NOMO-1 (cell line): ENCODE measurements around the gene ATG4D.

Source experiments
- DNase-seq, 2 experiments: peaks; one replicate each; lab custom pipeline; 2025; ENCODE audit not compliant: unreplicated experiment in 2 of 2; lab: John Stamatoyannopoulos, UW

ATG4D gene

DNA sequence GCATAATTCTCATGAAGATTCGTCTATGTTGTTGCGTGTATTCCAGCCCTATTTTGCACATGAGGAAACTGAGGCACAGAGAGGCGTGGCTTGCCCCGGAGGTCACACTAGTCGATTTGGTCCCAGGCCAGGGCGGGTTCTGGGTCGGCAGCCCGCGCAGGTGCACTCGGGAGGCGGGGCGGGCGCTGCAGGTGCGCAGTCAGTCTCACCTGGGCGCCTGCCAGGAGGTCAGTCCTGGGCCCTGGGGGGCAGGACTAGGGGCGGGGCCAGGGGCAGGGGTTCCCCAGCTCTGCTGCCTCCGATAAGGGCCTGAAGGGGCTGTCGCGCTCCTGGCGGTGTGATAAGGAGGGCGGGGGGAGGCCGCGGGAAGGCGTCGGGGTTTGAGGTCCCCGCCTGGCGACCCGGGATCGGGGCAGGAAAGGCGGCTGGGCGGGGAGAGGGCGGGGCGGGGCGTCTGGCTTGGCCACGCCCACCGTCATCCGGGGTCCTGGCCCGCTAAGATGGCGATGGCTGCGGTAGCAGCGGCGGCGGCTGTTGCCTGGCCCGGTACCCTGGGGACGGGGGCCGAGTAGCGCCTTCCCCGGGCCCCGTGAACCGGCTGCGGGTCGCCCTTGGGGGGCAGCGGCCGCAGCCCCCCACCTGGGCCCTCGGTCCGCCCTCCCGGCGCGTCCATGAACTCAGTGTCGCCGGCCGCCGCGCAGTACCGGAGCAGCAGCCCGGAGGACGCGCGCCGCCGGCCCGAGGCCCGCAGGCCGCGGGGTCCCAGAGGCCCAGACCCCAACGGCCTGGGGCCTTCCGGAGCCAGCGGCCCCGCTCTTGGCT is at the start of gene ATG4D:
Gene ATG4D (plus strand): TSS at position 485 of the 822 bp plus-strand sequence. CDS start 187 bp downstream, at position 672.
- DNase-seq = peak; percentile 56 to 60

DNA sequence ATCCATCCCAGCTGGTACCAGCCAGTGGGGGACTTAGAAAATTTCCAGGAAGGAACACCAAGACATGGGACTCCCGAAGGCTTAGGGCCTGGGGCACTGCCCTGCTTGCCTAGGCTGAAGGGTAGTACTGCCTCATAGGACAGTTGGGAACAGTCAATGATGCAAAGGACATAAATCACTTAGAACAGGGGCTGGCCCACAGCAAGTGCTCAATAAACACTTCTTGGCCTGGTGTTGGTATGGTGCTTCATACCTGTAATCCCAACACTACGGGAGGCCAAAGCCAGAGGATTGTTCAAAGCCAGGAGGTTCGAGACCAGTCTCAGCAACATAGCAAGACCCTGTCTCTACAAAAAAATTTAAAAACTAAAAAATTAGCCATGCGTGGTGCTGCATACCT is 46.3 kb upstream of the ATG4D start:
- DNase-seq = no peak

DNA sequence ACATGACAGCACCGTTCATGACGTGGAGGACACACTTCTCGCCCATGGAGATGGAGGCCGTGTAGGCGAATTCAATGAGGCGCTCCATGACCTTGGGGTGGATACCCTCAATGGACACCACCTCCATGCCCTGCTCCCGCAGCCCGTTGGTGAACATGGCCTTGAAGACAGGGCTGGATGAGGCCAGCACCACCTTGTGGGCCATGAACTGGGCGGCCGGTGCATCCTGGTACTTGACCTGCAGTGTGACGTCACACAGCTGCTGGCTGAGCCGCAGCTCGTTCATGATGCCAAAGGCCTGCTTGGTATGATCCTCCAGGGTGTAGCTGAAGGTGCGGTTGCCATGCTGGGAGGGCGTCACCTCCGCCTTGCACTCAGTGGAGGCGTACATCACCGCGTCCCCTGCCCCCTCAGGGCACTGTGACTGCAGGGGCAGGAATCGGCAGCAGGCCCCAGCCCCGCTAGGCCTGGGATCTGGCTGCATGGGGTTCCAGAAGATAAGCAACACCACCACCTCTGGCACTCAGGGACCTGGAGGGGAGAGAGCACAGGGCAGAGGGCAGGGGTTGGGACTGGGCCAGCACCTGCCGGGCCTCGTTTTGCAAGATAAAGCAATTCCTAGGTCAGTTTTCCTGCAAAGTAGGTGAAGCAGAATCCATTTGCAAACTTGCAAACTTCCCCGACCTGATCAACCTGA is 44.0 kb upstream of the ATG4D start:
- DNase-seq = no peak

GRCh38 chr19:10500247-10500592 is 43.5 kb upstream of the ATG4D start:
- no peak for DNase-seq

GRCh38 chr19:10501971-10502523 is 41.7 kb upstream of the ATG4D start:
- no peak for DNase-seq

DNA sequence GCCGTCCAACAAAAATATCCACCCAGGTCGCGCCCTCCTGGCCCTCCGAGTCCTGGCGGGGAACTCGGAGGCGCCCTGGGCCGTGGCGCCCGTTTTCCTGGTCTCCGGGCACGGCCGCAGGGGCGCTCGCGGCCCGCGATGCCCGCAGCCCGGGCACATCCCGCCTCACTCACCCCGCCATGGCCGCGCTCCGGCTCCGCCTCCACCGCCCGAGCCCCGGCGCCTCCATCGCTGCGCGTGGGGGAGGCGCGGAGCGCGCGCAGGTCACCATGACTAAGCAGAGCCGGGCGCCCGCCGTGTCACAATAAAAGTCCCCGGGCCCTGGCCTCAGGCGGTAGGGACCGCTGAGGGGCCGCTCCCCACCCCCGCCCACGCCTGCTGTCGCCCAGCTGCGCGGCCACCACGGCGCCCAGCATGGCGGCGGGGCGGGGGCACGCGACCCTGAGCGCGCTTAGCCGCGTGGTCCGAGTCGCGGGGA is 41.1 kb upstream of the ATG4D start:
- peak; percentile 91 to 95 for DNase-seq

DNA sequence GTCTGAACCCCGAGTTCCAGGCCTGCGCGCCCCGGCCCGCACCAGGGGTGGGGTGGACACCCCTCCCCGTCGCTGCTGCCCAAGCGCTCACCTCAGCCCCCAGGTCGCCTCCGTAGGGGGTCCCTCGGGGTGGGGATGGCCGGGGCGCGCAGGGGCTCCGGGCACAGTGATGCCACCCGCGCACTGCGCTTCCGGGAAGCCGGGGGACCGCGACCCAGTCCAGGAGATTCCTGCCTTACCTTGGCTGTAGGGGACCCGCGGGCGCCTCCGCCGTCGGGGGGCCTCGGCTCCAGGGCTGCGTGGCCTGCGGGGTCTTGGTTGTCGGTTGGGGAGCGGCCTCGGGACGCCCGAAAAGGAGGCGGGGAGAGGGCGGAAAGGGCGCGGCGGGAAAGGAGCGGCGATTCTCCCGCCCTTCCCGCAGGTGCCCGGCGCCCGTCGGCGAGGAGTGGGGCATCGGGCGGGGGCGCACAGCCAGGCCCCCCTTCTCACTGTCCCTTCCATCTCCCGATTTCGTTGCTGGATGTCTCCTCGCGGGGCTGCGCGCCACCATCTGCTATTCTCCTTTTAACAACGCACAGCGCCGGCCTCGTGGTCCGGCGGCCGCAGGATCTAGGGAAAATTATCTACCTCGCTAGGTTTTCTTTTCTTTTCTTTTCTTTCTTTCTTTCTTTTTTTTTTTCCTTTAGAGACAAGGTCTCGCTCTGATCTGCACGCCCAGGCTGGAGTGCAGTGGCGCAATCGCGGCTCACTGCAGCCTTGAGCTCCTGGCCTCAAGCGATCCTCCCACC is 40.5 kb upstream of the ATG4D start, which contains the start of gene KEAP1:
Gene KEAP1 (minus strand): TSS at position 355 of the 788 bp plus-strand sequence. CDS start 3,323 bp downstream, outside the sequence.
- DNase-seq = peak; percentile 41 to 42

GRCh38 chr19:10505583-10506229 is 38.0 kb upstream of the ATG4D start:
- peak; percentile 62 to 69 for DNase-seq

DNA sequence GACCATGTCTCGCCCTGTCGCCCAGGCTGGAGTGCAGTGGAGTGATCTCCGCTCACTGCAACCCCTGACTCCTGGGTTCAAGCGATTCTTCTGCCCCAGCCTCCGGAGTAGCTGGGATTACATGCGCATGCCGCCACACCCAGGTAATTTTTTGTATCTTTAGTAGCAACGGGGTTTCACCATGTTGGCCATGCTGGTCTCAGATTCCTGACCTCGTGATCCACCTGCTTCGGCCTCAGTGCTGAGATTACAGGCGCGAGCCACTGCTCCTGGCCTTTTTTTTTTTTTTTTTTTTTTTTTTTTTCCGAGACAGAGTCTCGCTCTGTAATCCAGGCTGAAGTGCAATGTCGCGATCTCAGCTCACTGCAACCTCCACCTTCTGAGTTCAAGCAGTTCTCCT is 35.7 kb upstream of the ATG4D start:
- no peak for DNase-seq

GRCh38 chr19:10508707-10509106 is 35.0 kb upstream of the ATG4D start:
- DNase-seq = no peak

DNA sequence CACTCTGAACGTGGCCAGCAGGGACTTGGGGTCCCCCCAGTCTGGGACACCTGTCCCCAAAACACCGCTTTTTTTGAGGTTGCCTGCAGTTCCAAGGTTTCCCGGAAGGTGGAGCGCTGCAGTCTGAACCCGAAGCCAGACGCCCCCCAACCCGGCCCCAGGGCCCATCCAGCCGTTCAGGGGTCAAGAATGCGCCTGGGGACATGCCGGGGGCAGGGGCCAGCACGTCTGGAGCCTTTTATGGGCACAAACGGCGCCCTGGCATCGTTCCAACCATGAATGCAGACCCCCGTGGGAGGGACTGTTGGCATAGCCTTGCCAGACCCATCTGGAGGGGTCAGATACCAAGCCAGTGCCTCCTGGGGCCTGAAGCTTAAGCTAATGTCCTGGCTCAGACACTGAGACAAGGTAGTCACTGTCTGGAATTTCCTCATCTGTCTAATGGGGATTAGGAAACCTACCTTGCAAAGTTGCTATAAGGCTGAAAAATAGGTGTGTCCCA is 33.4 kb upstream of the ATG4D start:
- no peak for DNase-seq

GRCh38 chr19:10513223-10513622 is 30.5 kb upstream of the ATG4D start:
- no peak for DNase-seq

GRCh38 chr19:10514211-10515145 is 29.2 kb upstream of the ATG4D start:
- no peak for DNase-seq

DNA sequence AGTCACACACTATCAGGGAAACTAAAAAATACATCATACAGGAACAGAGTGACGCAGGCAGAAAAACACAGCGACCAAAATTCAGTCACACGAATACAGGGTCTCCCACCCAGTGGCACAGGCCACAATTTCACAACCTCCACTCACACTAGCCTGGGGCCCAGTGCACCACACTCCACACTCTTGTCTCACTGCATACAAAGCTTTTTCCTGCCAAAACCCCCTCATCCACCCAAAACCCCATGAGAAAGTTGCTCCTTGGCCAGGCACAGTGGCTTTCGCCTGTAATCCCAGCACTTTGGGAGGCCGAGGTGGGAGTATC is 27.7 kb upstream of the ATG4D start:
- no peak for DNase-seq

GRCh38 chr19:10516671-10517286 is 26.9 kb upstream of the ATG4D start:
- no peak for DNase-seq

DNA sequence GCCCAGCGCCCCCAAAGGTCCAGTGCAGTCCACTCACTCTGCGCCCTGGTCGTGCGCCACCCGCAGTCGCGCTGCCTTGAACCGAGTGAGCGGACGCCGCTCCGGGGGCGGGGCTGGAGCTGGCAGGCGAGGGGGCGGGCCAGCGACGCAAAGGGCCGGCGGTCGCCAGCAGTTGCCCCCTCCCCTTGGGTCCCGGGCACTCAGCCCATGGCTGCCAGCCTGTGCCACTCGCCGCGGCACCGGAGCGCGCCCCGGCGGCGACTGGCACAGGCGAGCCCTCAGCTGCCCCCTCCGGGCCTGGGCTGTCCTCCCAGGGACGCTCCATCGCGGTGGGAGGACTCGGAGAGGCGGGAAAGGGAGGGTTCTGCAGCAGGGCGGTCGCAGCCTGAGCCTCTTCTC is 26.3 kb upstream of the ATG4D start, which contains the start of gene S1PR5:
Gene S1PR5 (minus strand): TSS at position 87 of the 399 bp plus-strand sequence. CDS start 2,436 bp downstream, outside the sequence.
- no peak for DNase-seq

- peak in 1 of 2 experiments; percentile 36 for DNase-seq
Measured at GRCh38 chr19:10517760-10518443, 25.8 kb upstream of the ATG4D start.
